ENCODE measurements around the gene ARHGAP4.

GRCh38 chrX:153864101-153864500 is 62.0 kb downstream of the ARHGAP4 start:
- no peak for TF ChIP-seq CTCF (IDR thresholded peaks at IDR 0.05)
- TF ChIP-seq POLR2A (IDR thresholded peaks at IDR 0.05) = no peak

Measured in heart left ventricle (tissue), 13 donors.